ENCODE results near the gene C11orf65.

The C11orf65 gene, protein sequence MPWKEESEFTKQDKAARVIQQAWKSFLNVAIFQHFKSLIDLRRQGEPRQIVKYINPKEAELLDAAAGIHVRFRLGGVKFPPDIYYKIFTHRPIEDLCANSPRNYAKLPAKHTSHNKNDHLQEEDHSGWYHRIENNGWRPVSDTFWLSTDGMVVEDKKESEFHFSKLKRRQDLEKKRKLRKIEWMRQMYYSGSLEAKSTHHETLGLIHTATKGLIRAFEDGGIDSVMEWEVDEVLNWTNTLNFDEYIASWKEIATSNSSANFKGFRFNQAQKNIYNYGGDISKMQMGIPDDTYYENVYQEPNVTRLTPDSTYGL

DNA sequence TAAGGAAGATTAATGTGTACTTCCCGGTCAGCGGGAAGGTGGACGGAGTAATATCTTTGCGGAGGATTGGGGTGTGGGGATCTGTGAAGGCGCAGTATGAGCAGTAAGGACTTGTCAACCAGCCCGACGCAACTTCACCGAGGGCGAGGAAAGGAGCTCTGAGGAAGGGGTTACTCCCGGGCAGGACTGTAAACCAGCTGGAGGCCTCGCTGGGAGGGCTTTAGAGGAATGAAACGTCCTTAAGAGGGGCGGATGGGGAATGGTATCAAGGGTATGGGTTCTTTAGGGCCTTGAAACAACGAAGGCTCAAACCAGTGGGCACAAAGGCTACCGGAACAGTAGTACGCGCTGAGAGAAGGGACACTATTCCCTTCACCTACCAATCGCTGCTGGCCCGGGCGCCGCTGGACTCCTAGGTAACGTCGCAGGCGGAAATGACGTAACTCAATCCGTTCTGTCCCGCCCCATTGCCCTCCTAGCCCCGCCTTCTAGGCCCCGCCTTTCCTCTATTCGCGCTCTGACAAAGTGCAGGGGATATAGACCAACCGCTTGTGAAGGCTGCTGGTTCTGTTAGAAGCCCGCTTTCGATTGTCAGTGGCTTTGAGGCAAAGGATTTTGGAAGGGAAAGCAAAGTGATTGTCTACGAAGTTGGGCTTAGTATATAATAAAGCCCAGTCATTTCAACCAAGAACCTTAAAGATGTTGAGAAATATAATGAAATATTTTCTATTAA is at the start of gene C11orf65:
Gene C11orf65, minus strand, starts transcription at position 439 of the 733 bp plus-strand sequence. CDS start 5,970 bp downstream, outside the sequence.
- peak; percentile 61 for DNase-seq (ENCODE audit: low read depth)

DNA sequence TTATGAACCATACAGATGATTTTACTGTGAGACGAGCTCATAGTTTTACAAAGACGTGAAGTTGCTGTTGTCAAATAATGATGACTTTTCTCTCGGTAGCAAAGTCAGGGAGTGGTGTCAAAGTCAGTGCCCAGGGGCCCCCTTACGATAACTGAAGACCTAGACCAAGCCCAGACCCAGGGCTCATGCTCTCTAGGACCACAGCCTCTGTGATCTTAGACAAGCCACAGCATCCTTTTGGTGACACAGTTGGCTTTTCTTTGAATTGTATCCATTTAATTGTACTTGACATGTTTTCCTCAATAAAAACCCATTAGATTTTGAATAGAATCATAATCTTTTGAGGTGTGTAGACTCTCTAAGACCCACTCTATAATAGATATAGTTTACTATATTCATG is 48.8 kb upstream of the C11orf65 start:
- DNase-seq (ENCODE audit: low read depth): no peak

DNA sequence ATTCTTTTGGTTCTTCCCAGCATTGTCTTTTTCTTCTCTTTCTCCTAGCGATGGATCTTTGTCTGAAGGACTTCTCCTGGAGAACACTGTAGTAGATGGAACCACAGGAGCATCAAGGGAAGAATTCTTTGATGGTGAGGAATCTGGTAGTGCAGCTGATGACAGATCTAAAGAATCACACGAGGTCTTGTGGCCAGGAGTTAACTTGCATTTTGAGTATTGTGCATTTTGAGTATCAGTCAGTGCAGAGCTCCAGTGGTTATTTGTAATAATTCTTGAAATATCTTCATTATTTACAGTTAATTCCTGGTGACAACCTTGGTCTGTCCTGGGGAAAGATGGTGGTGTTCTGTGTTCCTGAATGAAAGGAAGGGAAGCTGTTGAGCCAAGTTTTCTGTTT is 45.4 kb upstream of the C11orf65 start:
- DNase-seq (ENCODE audit: low read depth): no peak

GRCh38 chr11:108511851-108512474 is 44.6 kb upstream of the C11orf65 start:
- DNase-seq (ENCODE audit: low read depth): no peak

- no peak for DNase-seq (ENCODE audit: low read depth)
These were observed 41.6 kb upstream of the C11orf65 start for GRCh38 chr11:108508653-108509593.

DNA sequence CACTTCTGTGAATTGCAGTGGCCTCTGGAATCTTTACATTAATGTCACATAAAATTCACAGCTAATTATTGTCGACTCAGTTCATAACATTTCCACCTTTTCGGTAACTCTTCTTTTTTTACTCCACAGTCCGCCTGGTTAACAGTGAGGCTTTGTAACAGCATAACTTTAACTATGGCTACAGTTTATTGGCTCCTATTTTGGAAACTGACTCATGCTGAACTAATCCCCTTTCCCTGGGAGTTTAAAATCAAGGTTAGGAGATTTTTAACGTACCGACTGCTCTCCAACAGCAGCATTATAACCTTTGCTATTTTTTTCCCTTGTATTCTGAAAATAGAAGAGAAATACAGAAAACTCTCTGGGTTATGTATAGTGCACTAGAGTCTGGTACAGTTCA is 34.1 kb upstream of the C11orf65 start:
- no peak for DNase-seq (ENCODE audit: low read depth)

GRCh38 chr11:108500721-108501120 is 33.4 kb upstream of the C11orf65 start:
- DNase-seq (ENCODE audit: low read depth): no peak

GRCh38 chr11:108500169-108500568 is 32.8 kb upstream of the C11orf65 start:
- no peak for DNase-seq (ENCODE audit: low read depth)

DNA sequence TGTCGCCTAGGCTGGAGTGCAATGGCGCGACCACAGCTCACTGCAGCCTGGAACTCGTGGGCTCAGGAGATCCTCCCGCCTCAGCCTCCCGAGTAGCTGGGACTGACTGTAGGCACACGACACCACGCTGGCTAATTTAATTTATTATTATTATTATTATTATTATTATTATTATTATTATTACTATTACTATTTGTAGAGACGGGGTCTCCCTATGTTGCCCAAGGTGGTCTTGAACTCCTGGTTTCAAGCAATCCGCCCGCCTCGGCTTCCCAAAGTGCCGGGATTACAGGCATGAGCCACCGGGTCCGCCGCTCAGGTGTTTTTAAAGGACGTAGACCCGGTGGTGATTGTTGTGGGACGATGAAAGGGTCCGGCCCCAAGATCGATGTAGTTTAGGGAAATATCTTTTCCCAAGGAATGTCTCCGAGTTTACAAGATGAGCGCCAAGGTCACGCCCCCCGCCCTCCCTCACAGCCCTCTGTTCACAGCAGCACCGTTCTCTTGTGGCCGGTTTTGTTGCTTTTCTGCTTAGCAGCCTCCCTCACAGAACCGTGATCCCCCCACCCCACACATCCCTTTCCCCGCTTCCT is 31.6 kb upstream of the C11orf65 start:
- no peak for DNase-seq (ENCODE audit: low read depth)

DNA sequence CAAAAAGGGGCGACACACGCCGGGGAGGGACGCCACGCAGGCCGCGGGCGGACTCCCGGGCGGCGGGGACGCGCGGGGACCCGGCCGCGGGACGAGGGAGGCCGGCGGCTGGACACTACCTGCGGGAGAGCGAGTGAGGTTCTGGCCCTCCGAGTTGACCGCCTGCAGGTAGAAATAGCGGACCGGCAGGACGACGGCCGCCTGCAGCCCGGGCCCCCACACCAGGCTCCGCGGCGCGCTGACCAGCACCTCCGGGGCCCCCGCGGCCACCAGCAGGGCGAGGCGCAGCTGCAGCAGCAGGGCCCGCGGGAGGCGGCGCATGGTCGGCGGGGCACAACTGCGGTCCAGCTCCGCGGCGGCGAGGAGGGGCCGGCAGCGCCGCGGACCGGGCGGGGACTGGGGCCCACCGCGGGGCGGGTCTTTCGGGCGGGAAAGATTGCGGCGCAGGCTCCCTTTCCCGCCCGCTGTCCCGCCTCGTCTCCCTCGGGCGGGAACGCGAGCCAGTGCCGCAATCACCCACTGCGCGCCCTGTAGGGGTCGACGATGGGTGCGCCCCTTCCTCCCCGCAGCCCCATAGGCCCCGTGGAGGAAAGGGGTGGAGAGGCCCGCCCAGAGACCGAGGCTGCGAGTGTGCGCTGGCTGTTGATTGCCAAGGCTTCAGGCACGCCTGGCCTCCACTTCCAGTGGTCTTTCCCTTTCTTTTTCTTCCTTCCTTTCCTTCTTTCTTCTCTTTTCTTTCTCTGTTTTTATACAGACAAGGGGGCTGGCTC is 30.9 kb upstream of the C11orf65 start, which contains the start of gene POGLUT3:
Gene POGLUT3, minus strand, starts transcription at position 339 of the 770 bp plus-strand sequence. Its CDS starts 18 bp downstream, at position 321.
- DNase-seq (ENCODE audit: low read depth): no peak

GRCh38 chr11:108497317-108498045 is 30.2 kb upstream of the C11orf65 start:
- DNase-seq (ENCODE audit: low read depth): peak; percentile 96

- no peak for DNase-seq (ENCODE audit: low read depth)
These were observed 29.4 kb upstream of the C11orf65 start for GRCh38 chr11:108496643-108497256.

DNA sequence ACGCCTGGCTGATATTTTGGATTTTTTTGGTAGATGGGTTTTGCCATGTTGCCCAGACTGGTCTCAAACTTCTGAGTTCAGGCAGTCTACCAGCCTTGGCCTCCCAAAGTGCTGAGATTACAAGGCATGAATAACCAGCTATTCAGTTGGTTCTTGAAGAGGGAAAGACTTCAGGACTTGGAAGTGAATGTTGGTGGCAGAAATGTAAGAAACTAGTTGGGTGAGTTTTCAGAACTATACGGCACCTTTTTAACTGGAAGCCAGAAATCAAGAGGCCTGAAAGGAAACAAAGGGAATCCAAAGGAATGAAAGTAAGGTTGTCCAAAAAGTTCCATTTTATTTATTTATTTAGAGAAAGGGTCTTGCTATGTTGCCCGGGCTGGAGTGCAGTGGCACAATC is 28.0 kb upstream of the C11orf65 start:
- no peak for DNase-seq (ENCODE audit: low read depth)

DNA sequence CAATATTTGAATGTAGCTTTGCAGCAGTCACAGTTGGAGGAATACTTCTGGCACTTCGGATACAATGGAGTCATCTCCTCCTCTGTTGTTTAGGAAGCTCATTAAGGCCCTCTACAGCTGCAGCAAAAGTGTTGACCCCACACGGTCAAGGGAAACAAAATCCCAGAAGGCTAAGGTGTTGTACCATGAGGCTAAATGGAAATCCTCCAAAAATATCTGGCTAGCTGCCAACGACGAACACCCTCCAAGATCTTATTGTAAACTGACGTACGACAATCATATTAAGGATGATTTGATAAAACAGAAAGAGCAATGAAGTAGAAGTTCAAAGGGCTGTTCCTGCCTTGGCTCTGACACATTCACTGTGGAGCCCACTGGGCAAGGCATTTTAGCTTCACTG is 26.9 kb upstream of the C11orf65 start:
- DNase-seq (ENCODE audit: low read depth): no peak

- DNase-seq (ENCODE audit: low read depth): no peak
These were observed 24.6 kb upstream of the C11orf65 start for GRCh38 chr11:108491936-108492335.

GRCh38 chr11:108486828-108487227 is 19.5 kb upstream of the C11orf65 start:
- DNase-seq (ENCODE audit: low read depth): no peak

GRCh38 chr11:108486331-108486730 is 19.0 kb upstream of the C11orf65 start:
- no peak for DNase-seq (ENCODE audit: low read depth)

GRCh38 chr11:108483163-108483562 is 15.8 kb upstream of the C11orf65 start:
- no peak for DNase-seq (ENCODE audit: low read depth)

DNA sequence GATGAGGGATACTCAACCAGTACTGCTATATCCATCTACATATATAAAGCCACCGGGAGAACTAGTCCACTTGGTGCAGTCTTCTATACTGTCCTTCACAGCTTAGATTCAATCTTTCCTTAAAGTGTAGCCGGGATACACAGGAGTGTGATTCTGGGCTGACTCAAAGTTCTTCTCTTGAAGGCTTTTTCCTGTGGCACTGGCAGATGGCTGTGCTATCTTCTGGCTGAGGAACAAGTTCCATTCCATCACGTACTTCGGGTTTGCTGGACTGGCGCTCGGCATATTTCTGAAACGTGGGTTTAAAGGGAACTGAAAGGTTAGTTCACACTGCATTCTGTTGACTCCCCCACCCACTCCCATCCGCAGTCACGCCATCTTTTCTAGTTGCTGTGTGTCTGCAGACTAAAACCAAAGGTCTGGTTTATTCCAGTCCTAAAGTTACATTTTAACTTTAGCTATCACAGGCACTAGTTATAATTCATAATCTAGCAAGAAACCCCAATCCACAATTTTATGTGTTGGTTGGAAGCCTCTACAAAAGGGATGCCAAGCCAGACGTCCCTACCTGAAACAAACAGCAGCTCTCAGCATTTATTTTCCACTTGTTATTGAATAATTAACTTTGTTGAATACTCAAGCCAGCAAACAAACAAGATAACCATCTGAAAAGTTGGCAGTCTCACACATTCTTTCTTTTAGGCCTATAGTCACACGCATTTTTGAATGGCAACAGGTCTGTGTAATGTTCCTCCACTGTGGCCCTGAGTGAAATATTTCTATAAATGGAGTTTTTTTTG is 7.5 kb upstream of the C11orf65 start:
- no peak for DNase-seq (ENCODE audit: low read depth)
